ENCODE results near the gene FAM209B. TPM values are rescaled to one million over a fixed set of nuclear protein-coding genes. Genes with fewer than 3 reads are reported as not detected.

Gene FAM209B
- polyA plus RNA-seq, 4 donors: 0.25 to 0.39 TPM; not detected in 2

Other genes with a start within 250 kb of the FAM209B start
- gene FAM210B, start 174.3 kb upstream of the FAM209B start, polyA plus RNA-seq (ENCODE audit: insufficient read length in 4 of 4): 10 to 100 TPM; 40.3 to 48.2 (median 44.6) TPM
- gene AURKA, start 141.0 kb upstream of the FAM209B start, polyA plus RNA-seq (ENCODE audit: insufficient read length in 4 of 4): 10 to 100 TPM; 13.5 to 16.9 (median 15.4) TPM
- gene CSTF1, start 140.6 kb upstream of the FAM209B start, polyA plus RNA-seq (ENCODE audit: insufficient read length in 4 of 4): 10 to 100 TPM; 37.2 to 48.8 (median 44.4) TPM
- gene CASS4, start 121.0 kb upstream of the FAM209B start, polyA plus RNA-seq (ENCODE audit: insufficient read length in 4 of 4): 1 to 10 TPM; 2.8 to 3.9 (median 3.6) TPM
- gene RTF2, start 64.6 kb upstream of the FAM209B start, polyA plus RNA-seq (ENCODE audit: insufficient read length in 4 of 4): 100 to 1,000 TPM; 118 to 134 (median 123) TPM
- gene FAM209A, start 8.5 kb upstream of the FAM209B start, polyA plus RNA-seq (ENCODE audit: insufficient read length in 4 of 4): under 1 TPM; 0.30 to 0.89 (median 0.57) TPM
- 1 to 10 TPM in 2 of 4 donors, under 1 TPM in 2; 0.82 to 1.3 (median 1.1) TPM for gene TFAP2C, start 96.1 kb downstream of the FAM209B start, polyA plus RNA-seq (ENCODE audit: insufficient read length in 4 of 4)

Measured in right renal pelvis (tissue), 4 donors.